ENCODE measurements around the gene SLC35A4. TPM values are rescaled to one million over a fixed set of nuclear protein-coding genes. Genes with fewer than 3 reads are reported as not detected.

The SLC35A4 gene
- total RNA-seq, 2 donors from 2014 or later = 61.8 to 107 TPM

DNA sequence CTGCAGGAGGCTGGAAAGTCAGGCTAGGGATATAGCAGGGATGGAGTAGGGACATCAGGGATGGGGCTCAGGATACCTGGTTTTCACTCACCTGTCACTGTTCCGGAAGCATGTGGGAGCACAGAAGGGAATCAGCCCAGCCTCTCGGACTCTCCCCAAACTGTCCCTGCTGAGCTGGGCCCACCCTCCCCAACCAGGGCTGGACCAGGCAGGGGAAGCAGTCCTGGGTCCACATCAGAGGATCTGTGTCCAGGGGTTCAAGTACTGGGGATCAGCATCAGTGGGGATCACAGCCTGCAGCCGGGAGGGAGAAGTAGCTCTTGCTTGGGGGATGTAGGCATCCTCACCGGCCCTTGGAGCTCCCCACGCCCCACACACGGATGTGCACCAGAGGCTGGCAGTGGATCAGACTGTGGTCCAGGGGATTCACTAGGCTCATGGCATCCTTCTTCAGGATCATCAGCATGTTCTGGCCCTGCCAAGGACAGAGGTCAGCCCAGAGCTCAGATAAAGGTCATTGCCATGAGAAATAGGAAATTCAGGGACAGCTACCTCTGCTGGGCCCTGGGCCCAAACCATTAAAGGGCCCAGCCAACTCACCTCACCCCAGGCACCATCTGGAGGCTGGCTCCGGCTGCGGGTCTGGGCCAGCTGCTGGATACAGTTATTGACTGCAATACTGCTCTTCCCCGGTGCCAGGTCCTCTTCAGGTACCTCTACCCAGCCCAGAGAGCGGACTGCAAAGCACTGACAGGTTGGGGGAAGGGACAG is 2.7 kb upstream of the SLC35A4 start:
- Histone ChIP-seq H3K4me1 (replicated peaks) (peaks cover 6% of the 10 kb centered on the region), H3K9me3 (no peaks in the 10 kb centered on the region), H3K36me3 (no peaks in the 10 kb centered on the region), H3K27ac (no peak overlapping the region), H3K4me3 (no peak overlapping the region), H3K27me3 (replicated peaks; ENCODE audit: insufficient read depth) (no peaks in the 10 kb centered on the region)
- WGBS = 91% methylated on average over 10 of the region's 10 CpGs
- intact Hi-C loops (cut with DNase I) = loop anchor here (5.0 kb wide), 1 partner anchor 85 kb away; the partner anchor contains the start of genes IK and NDUFA2
- TF ChIP-seq POLR2AphosphoS5 (IDR thresholded peaks at IDR 0.05) = no peak
- DNase-seq (ENCODE audit: low spot score) = no peak

DNA sequence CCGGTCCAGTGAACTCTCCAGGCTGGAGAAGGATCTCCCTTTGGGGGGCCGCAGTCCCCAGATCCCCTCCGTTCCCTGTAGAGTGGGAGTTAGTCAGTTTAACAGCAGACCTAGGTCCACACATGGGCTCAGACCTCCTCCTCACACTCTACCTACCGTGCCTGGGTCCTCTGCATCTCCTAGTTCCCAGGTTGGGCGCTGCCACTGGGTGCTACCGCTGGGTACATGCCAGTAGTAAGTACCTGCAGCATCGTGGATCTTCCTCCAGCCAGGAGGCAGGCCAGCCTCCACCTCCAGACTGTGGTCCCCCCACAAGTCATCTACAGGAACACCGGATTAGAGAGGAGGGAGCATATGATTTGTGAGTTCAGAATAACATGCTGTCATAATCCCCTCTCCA is 1.0 kb upstream of the SLC35A4 start:
- TF ChIP-seq, protein P1, sequence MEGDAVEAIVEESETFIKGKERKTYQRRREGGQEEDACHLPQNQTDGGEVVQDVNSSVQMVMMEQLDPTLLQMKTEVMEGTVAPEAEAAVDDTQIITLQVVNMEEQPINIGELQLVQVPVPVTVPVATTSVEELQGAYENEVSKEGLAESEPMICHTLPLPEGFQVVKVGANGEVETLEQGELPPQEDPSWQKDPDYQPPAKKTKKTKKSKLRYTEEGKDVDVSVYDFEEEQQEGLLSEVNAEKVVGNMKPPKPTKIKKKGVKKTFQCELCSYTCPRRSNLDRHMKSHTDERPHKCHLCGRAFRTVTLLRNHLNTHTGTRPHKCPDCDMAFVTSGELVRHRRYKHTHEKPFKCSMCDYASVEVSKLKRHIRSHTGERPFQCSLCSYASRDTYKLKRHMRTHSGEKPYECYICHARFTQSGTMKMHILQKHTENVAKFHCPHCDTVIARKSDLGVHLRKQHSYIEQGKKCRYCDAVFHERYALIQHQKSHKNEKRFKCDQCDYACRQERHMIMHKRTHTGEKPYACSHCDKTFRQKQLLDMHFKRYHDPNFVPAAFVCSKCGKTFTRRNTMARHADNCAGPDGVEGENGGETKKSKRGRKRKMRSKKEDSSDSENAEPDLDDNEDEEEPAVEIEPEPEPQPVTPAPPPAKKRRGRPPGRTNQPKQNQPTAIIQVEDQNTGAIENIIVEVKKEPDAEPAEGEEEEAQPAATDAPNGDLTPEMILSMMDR (IDR thresholded peaks at IDR 0.05) = no peak
- TF ChIP-seq POLR2AphosphoS5 (IDR thresholded peaks at IDR 0.05) = no peak
- no peak for TF ChIP-seq POLR2A (IDR thresholded peaks at IDR 0.05)
- intact Hi-C loops (cut with DNase I) = loop anchor here (5.0 kb wide), 1 partner anchor 84 kb away; the partner anchor contains the start of genes IK and NDUFA2
- Histone ChIP-seq H3K27ac (peak overlapping the region; percentile 91 to 96), H3K27me3 (replicated peaks; ENCODE audit: insufficient read depth) (no peaks in the 10 kb centered on the region), H3K4me1 (replicated peaks) (peaks cover 6% of the 10 kb centered on the region), H3K4me3 (peak overlapping the region; percentile 63 to 77), H3K9me3 (no peaks in the 10 kb centered on the region), H3K36me3 (no peaks in the 10 kb centered on the region)
- 56% methylated on average over 8 of the region's 8 CpGs for WGBS
- no peak for DNase-seq (ENCODE audit: low spot score)

DNA sequence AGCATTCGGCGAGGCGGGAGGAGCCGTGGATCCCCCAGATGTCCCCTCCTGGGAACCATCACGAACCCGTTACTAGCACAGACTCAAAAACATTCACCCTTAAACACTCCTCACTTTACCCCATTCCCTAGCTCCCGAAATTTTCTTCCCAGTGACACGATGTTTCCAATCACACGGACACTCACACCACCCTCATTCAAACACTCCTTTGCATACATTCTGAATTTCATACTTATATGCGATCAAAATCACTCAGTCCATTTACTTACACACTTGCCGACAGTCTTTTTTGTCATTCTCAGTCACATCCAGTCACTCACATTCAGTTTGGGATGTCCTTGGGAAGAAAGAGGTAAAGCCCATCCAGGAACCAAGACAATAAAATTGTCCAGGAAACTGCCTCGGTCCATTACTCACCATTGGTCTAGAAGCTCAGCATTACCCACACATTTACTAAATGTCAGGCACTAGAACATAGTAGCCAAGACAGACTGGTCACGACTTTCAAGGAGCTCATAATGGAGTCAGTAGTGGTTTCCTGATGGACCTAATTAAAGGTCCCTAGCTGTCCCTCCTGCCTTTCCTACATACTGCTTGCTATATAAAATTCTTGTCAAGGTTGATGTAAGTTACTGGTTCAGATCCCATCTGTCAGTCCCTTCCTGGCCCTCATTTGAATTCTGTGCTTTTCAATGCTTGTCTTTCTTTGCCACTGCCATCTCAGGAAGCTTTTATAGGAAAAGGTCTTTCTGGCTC is 574 bp downstream of the SLC35A4 start:
- intact Hi-C loops (cut with DNase I) = no loop called here
- TF ChIP-seq, protein P1 (IDR thresholded peaks at IDR 0.05) = no peak
- no peak for TF ChIP-seq POLR2AphosphoS5 (IDR thresholded peaks at IDR 0.05)
- no peak for TF ChIP-seq POLR2A (IDR thresholded peaks at IDR 0.05)
- Histone ChIP-seq H3K9me3 (no peaks in the 10 kb centered on the region), H3K36me3 (no peaks in the 10 kb centered on the region), H3K4me3 (peak overlapping the region; percentile 63 to 77), H3K27ac (peak overlapping the region; percentile 91 to 96), H3K4me1 (replicated peaks) (peaks cover 6% of the 10 kb centered on the region), H3K27me3 (replicated peaks; ENCODE audit: insufficient read depth) (no peaks in the 10 kb centered on the region)
- WGBS = 3% methylated on average over 13 of the region's 13 CpGs
- DNase-seq (ENCODE audit: low spot score) = no peak

DNA sequence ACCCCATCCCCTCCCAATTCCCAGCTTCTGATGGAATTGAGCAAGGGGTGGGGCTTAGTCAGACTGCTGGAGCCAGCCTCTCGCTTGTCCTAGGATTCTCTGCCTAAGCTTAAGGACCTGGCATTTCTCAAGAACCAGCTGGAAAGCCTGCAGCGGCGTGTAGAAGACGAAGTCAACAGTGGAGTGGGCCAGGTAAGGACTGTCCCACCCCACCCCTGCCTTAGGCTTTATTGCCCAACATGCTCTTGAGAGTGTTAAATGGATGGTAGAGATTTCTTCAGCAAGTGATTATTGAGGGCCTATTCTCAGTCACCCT is 1.1 kb downstream of the SLC35A4 start:
- H3K4me3 ChIP-seq = peak overlapping the region in 1 of 2 donors; percentile 77
- no peak for DNase-seq (ENCODE audit: low spot score)
- peaks cover 6% of the 10 kb centered on the region for H3K4me1 ChIP-seq (replicated peaks)
- no peak for TF ChIP-seq POLR2A (IDR thresholded peaks at IDR 0.05)
- TF ChIP-seq, protein P1 (IDR thresholded peaks at IDR 0.05) = no peak
- no peak for TF ChIP-seq POLR2AphosphoS5 (IDR thresholded peaks at IDR 0.05)
- WGBS = 80% methylated on average over 4 of the region's 4 CpGs
- no peak overlapping the region for H3K27ac ChIP-seq
- H3K27me3 ChIP-seq (replicated peaks; ENCODE audit: insufficient read depth) = no peaks in the 10 kb centered on the region
- no peaks in the 10 kb centered on the region for H3K36me3 ChIP-seq
- intact Hi-C loops (cut with DNase I) = no loop called here
- no peaks in the 10 kb centered on the region for H3K9me3 ChIP-seq

DNA sequence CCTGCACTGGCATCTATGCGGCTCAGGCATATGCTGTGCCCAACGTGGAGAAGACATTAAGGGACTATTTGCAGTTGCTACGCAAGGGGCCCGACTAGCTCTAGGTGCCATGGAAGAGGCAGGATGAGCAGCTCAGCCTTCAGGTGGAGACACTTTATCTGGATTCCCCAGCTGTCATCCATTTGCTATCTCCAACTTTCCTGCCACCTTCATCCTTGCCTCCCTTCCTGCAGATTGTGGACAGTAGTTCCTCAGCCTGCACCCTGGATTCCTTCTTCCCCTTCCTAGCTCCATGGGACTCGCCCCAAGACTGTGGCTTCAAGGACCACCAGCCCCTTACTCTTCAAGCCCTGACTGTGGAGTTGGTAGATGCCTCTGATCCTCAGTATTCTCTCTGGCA is 2.0 kb downstream of the SLC35A4 start:
- intact Hi-C loops (cut with DNase I) = no loop called here
- Histone ChIP-seq H3K36me3 (no peaks in the 10 kb centered on the region), H3K4me3 (no peak overlapping the region), H3K9me3 (no peaks in the 10 kb centered on the region), H3K27me3 (replicated peaks; ENCODE audit: insufficient read depth) (no peaks in the 10 kb centered on the region), H3K4me1 (replicated peaks) (peaks cover 6% of the 10 kb centered on the region), H3K27ac (no peak overlapping the region)
- WGBS = 86% methylated on average over 5 of the region's 5 CpGs
- DNase-seq (ENCODE audit: low spot score) = no peak
- TF ChIP-seq, protein P1 (IDR thresholded peaks at IDR 0.05) = no peak

Data from prostate gland (tissue), 2 donors.